Esophagus muscularis mucosa (tissue), 4 donors: ENCODE results near the gene TRUB2.

ENCODE experiments used
- EP300 ChIP-seq: sonication (generic); formaldehyde crosslinking; IDR thresholded peaks from one replicate; pipeline ENCODE4 v1.6.1; 2017; ENCODE audit warnings: antibody characterized with exemption
- POLR2A ChIP-seq: fragments of 450-650 bp; IDR thresholded peaks from one replicate; pipeline ENCODE4 v1.6.1; 2017; ENCODE audit warnings: antibody characterized with exemption, moderate library complexity, mild to moderate bottlenecking, low read depth
- POLR2AphosphoS5 ChIP-seq, 2 donors: sonication (generic); formaldehyde crosslinking; IDR thresholded peaks; one replicate each; pipeline ENCODE4 v1.6.1; 2017; ENCODE audit warnings: antibody characterized with exemption in 2 of 2
- TF ChIP-seq, protein P1 (sequence below), 3 experiments: fragments of 200-600 bp in 2 of 3; fragments of 450-650 bp in 1 of 3; sonication (generic) in 2 of 3; IDR thresholded peaks; one replicate each; pipeline ENCODE4 v1.5.1; 2017 to 2019; ENCODE audit warnings: antibody characterized with exemption in 3 of 3, mild to moderate bottlenecking in 2 of 3, moderate library complexity in 1 of 3

DNA sequence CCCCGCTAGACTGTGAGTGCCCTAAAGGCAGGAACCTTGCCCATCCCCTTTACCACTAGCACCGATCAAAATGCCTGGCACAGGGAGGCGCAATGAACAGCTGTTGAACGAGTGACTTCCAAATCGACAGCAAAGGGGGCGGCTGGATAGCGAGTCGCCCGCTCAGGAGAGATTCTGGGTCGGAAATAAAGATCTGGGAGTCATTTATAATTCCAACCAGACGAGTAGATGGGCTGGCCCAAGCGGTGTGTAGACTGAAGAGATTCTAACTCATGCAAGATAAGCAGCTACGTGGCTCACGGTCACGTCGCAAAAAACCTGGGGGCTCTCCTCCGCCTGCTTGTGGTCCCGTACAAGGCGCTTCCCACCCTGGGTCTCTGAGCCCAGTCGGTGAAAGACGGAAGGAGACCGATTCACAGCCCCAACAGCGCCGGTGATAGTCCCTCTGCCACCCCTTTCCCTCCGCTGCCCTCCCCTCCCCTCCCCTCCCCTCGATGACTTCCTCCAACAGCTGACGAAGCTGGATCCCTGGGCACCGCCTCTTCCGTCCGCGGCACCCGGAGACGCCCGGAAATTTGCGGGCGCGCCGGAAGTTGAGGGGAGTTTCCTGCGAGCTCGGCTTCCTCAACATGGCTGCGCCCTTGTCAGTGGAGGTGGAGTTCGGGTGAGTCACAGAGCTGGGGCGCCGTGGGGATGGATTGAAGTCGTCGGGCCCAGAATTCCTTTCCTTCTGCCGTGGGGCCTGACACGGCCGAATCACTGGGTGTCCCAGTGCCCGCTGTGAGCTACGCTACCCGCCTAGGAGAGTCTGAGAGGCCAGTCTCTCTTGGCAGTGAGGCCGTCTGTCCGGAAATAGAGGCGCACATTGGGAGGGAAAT, 48.7 kb upstream of the TRUB2 start, which contains the start of gene URM1:
- TF ChIP-seq POLR2A (peak; percentile 90), POLR2AphosphoS5 (IDR thresholded peaks at IDR 0.05) (peak; percentile 93 to 94), EP300 (no peak)
- TF ChIP-seq, protein P1, sequence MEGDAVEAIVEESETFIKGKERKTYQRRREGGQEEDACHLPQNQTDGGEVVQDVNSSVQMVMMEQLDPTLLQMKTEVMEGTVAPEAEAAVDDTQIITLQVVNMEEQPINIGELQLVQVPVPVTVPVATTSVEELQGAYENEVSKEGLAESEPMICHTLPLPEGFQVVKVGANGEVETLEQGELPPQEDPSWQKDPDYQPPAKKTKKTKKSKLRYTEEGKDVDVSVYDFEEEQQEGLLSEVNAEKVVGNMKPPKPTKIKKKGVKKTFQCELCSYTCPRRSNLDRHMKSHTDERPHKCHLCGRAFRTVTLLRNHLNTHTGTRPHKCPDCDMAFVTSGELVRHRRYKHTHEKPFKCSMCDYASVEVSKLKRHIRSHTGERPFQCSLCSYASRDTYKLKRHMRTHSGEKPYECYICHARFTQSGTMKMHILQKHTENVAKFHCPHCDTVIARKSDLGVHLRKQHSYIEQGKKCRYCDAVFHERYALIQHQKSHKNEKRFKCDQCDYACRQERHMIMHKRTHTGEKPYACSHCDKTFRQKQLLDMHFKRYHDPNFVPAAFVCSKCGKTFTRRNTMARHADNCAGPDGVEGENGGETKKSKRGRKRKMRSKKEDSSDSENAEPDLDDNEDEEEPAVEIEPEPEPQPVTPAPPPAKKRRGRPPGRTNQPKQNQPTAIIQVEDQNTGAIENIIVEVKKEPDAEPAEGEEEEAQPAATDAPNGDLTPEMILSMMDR (IDR thresholded peaks at IDR 0.05), result peak in 1 of 3 experiments; percentile 21
